ENCODE measurements around the gene RPH3AL. TPM values are rescaled to one million over a fixed set of nuclear protein-coding genes. Genes with fewer than 3 reads are reported as not detected.

Gene RPH3AL
- total RNA-seq, 2 experiments from 2014 or later, result 0.64 to 1.2 TPM

- Mint-ChIP-seq H3K4me1 (peaks cover 6% of the 10 kb centered on the region), H3K9me3 (no peaks in the 10 kb centered on the region), H3K4me3 (no peak overlapping the region), H3K36me3 (no peaks in the 10 kb centered on the region), H3K27ac (no peak overlapping the region), H3K27me3 (no peaks in the 10 kb centered on the region)
- DNase-seq, result no peak
Observed at GRCh38 chr17:284676-285355, 67.8 kb downstream of the RPH3AL start.

GRCh38 chr17:283911-284675 lies 68.5 kb downstream of the RPH3AL start:
- no peak overlapping the region for H3K27ac Mint-ChIP-seq

GRCh38 chr17:282912-283882 lies 69.4 kb downstream of the RPH3AL start:
- no peaks in the 10 kb centered on the region for H3K27me3 Mint-ChIP-seq
- H3K4me3 Mint-ChIP-seq, result no peak overlapping the region
- no peaks in the 10 kb centered on the region for H3K4me1 Mint-ChIP-seq
- no peak for DNase-seq
- no peaks in the 10 kb centered on the region for H3K36me3 Mint-ChIP-seq
- no peak overlapping the region for H3K27ac Mint-ChIP-seq
- no peaks in the 10 kb centered on the region for H3K9me3 Mint-ChIP-seq

More at GRCh38 chr17:283911-284675, 68.5 kb downstream of the RPH3AL start:
- Mint-ChIP-seq H3K4me1 (peaks cover under 1% of the 10 kb centered on the region), H3K4me3 (no peak overlapping the region), H3K36me3 (no peaks in the 10 kb centered on the region), H3K9me3 (no peaks in the 10 kb centered on the region), H3K27me3 (no peaks in the 10 kb centered on the region)
- DNase-seq, result no peak

- Mint-ChIP-seq H3K36me3 (no peaks in the 10 kb centered on the region), H3K4me3 (no peak overlapping the region), H3K27ac (no peak overlapping the region), H3K4me1 (no peaks in the 10 kb centered on the region), H3K9me3 (no peaks in the 10 kb centered on the region), H3K27me3 (no peaks in the 10 kb centered on the region)
- DNase-seq, result no peak
Observed at GRCh38 chr17:282000-282911, 70.4 kb downstream of the RPH3AL start.

- Mint-ChIP-seq H3K4me3 (no peak overlapping the region), H3K27ac (no peak overlapping the region), H3K36me3 (no peaks in the 10 kb centered on the region), H3K27me3 (no peaks in the 10 kb centered on the region), H3K4me1 (no peaks in the 10 kb centered on the region), H3K9me3 (no peaks in the 10 kb centered on the region)
- no peak for DNase-seq
Observed at GRCh38 chr17:281365-281999, 71.1 kb downstream of the RPH3AL start.

GRCh38 chr17:280901-281300 lies 71.7 kb downstream of the RPH3AL start:
- Mint-ChIP-seq H3K27me3 (no peaks in the 10 kb centered on the region), H3K27ac (no peak overlapping the region), H3K9me3 (no peaks in the 10 kb centered on the region), H3K4me3 (no peak overlapping the region), H3K36me3 (no peaks in the 10 kb centered on the region), H3K4me1 (no peaks in the 10 kb centered on the region)
- DNase-seq, result no peak

- H3K4me3 Mint-ChIP-seq, result no peak overlapping the region
- DNase-seq, result no peak
Observed at GRCh38 chr17:280216-280615, 72.4 kb downstream of the RPH3AL start.

GRCh38 chr17:279776-280175 lies 72.8 kb downstream of the RPH3AL start:
- H3K27me3 Mint-ChIP-seq, result no peaks in the 10 kb centered on the region
- H3K36me3 Mint-ChIP-seq, result no peaks in the 10 kb centered on the region
- H3K4me1 Mint-ChIP-seq, result no peaks in the 10 kb centered on the region
- DNase-seq, result no peak
- H3K4me3 Mint-ChIP-seq, result no peak overlapping the region
- H3K27ac Mint-ChIP-seq, result no peak overlapping the region
- no peaks in the 10 kb centered on the region for H3K9me3 Mint-ChIP-seq

More at GRCh38 chr17:280216-280615, 72.4 kb downstream of the RPH3AL start:
- H3K27ac Mint-ChIP-seq, result no peak overlapping the region
- H3K27me3 Mint-ChIP-seq, result no peaks in the 10 kb centered on the region
- H3K9me3 Mint-ChIP-seq, result no peaks in the 10 kb centered on the region
- no peaks in the 10 kb centered on the region for H3K36me3 Mint-ChIP-seq
- no peaks in the 10 kb centered on the region for H3K4me1 Mint-ChIP-seq

- H3K27ac Mint-ChIP-seq, result no peak overlapping the region
- no peaks in the 10 kb centered on the region for H3K9me3 Mint-ChIP-seq
- no peaks in the 10 kb centered on the region for H3K4me1 Mint-ChIP-seq
- no peaks in the 10 kb centered on the region for H3K36me3 Mint-ChIP-seq
- no peaks in the 10 kb centered on the region for H3K27me3 Mint-ChIP-seq
- no peak overlapping the region for H3K4me3 Mint-ChIP-seq
- DNase-seq, result no peak
Observed at GRCh38 chr17:279331-279730, 73.3 kb downstream of the RPH3AL start.

- no peak for DNase-seq
- H3K27me3 Mint-ChIP-seq, result no peaks in the 10 kb centered on the region
- no peaks in the 10 kb centered on the region for H3K4me1 Mint-ChIP-seq
- no peak overlapping the region for H3K4me3 Mint-ChIP-seq
- H3K9me3 Mint-ChIP-seq, result no peaks in the 10 kb centered on the region
- H3K27ac Mint-ChIP-seq, result no peak overlapping the region
- H3K36me3 Mint-ChIP-seq, result no peaks in the 10 kb centered on the region
Observed at GRCh38 chr17:278676-279059, 73.9 kb downstream of the RPH3AL start.

- Mint-ChIP-seq H3K4me3 (no peak overlapping the region), H3K27ac (no peak overlapping the region), H3K27me3 (no peaks in the 10 kb centered on the region), H3K9me3 (no peaks in the 10 kb centered on the region), H3K4me1 (no peaks in the 10 kb centered on the region), H3K36me3 (no peaks in the 10 kb centered on the region)
- no peak for DNase-seq
Observed at GRCh38 chr17:278055-278675, 74.4 kb downstream of the RPH3AL start.

- H3K36me3 Mint-ChIP-seq, result no peaks in the 10 kb centered on the region
Observed at GRCh38 chr17:274902-275301, 77.7 kb downstream of the RPH3AL start.

GRCh38 chr17:273981-274832 lies 78.4 kb downstream of the RPH3AL start:
- Mint-ChIP-seq H3K27me3 (no peaks in the 10 kb centered on the region), H3K36me3 (no peaks in the 10 kb centered on the region), H3K4me1 (no peaks in the 10 kb centered on the region), H3K4me3 (no peak overlapping the region), H3K27ac (no peak overlapping the region), H3K9me3 (no peaks in the 10 kb centered on the region)
- no peak for DNase-seq

More at GRCh38 chr17:274902-275301, 77.7 kb downstream of the RPH3AL start:
- DNase-seq, result no peak
- Mint-ChIP-seq H3K9me3 (no peaks in the 10 kb centered on the region), H3K27me3 (no peaks in the 10 kb centered on the region), H3K4me1 (no peaks in the 10 kb centered on the region), H3K4me3 (no peak overlapping the region), H3K27ac (no peak overlapping the region)
